HFFc6 (cell line): ENCODE data around the gene TRPC6. TPM values are rescaled to one million over a fixed set of nuclear protein-coding genes. Genes with fewer than 3 reads are reported as not detected.

Source experiments
- DNase-seq: peaks from one replicate; pipeline ENCODE4 v3.0.0-alpha.2; 2018
- H3K27ac Mint-ChIP-seq: 2 replicates; pipeline ENCODE4 v1.8.0; 2020; ENCODE audit warnings: mild to moderate bottlenecking, mixed read lengths
- H3K27me3 Mint-ChIP-seq: 2 replicates; pipeline ENCODE4 v1.8.0; 2021; ENCODE audit warnings: mild to moderate bottlenecking, moderate library complexity, mixed read lengths; ENCODE audit not compliant: insufficient read depth
- H3K36me3 Mint-ChIP-seq: 2 replicates; pipeline ENCODE4 v1.8.0; 2021; ENCODE audit warnings: low read depth, mixed read lengths
- H3K4me1 Mint-ChIP-seq: 2 replicates; pipeline ENCODE4 v1.8.0; 2020; ENCODE audit warnings: low read depth, mixed read lengths
- H3K4me3 Mint-ChIP-seq: 2 replicates; pipeline ENCODE4 v1.8.0; 2020; ENCODE audit warnings: mild to moderate bottlenecking, moderate library complexity, mixed read lengths
- H3K9me3 Mint-ChIP-seq: 2 replicates; pipeline ENCODE4 v1.8.0; 2020; ENCODE audit warnings: mild to moderate bottlenecking, mixed read lengths
- CTCF ChIP-seq: fragments of 200-600 bp; sonication (generic); IDR thresholded peaks from 2 replicates; pipeline ENCODE4 v1.5.0; 2021; ENCODE audit warnings: antibody characterized with exemption, mild to moderate bottlenecking
- total RNA-seq, 6 experiments: library from RNA; stranded (reverse); fragmentation: NEBNext Ultra II Directional; extraction: Animal tissue kit (Norgen Biotek cat#: 25700); gene quantifications; 2 replicates in 1 of 6; 3 replicates in 5 of 6; pipeline ENCODE4 v1.2.3, GENCODE V29; 2021

TRPC6 gene
- total RNA-seq, 6 experiments from 2014 or later, result not detected

GRCh38 chr11:101458161-101458560 is 125.6 kb downstream of the TRPC6 start:
- no peak for TF ChIP-seq CTCF
- Mint-ChIP-seq H3K27ac (no peak overlapping the region), H3K4me3 (no peak overlapping the region), H3K9me3 (peaks cover 17% of the 10 kb centered on the region), H3K4me1 (peaks cover 6% of the 10 kb centered on the region; the same call in 1 of the 2 replicates), H3K36me3 (no peaks in the 10 kb centered on the region), H3K27me3 (no peaks in the 10 kb centered on the region)
- DNase-seq, result peak; percentile 28

DNA sequence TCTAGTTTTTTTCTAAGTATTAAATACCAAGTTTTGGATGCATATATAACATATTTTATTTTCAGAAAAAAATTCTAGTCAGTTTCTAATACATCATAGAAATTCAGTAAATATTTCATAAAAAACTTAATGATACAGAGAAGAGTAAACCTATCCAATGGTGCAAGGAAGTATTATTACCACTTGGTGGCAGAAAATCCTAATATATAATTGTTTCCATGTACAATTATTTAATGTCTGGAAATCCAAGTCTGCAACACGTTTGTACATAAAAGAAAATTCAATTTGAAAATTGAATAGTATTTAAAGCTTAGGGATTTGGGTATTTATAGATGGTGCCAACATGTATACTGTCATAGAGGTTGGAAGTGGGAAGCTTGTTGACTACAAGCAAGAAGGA is 127.0 kb downstream of the TRPC6 start:
- Mint-ChIP-seq H3K4me3 (no peak overlapping the region), H3K4me1 (peaks cover 6% of the 10 kb centered on the region; the same call in 1 of the 2 replicates), H3K9me3 (peaks cover 11% of the 10 kb centered on the region), H3K36me3 (no peaks in the 10 kb centered on the region), H3K27ac (no peak overlapping the region), H3K27me3 (no peaks in the 10 kb centered on the region)
- peak; percentile 65; the same call in 1 of the 2 replicates for TF ChIP-seq CTCF
- DNase-seq, result no peak

DNA sequence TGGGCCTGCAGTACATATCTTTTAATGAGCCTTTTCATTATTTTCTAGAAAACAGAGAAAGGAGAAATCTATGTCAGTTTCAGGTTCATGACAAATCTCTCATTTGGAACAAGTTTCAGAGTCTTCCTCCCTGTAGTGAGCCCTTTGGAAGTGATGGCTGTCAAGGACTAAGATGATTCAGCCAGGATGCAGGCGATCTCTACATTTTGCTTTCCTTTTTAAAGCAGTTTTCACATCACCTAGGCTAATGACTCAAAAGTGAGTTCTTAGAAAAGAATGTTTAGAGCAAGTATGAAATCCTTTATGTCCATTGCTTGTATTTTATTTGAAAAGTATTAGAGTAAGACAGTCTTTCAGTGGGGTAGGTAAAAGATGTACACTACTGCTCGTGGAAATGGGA is 130.1 kb downstream of the TRPC6 start:
- H3K4me3 Mint-ChIP-seq, result no peak overlapping the region
- TF ChIP-seq CTCF, result no peak
- DNase-seq, result no peak
- peaks cover 6% of the 10 kb centered on the region; the same call in 1 of the 2 replicates for H3K4me1 Mint-ChIP-seq
- peaks cover 14% of the 10 kb centered on the region; the same call in 1 of the 2 replicates for H3K9me3 Mint-ChIP-seq
- H3K36me3 Mint-ChIP-seq, result no peaks in the 10 kb centered on the region
- H3K27me3 Mint-ChIP-seq, result no peaks in the 10 kb centered on the region
- peak overlapping the region; percentile 24; the same call in 1 of the 2 replicates for H3K27ac Mint-ChIP-seq

DNA sequence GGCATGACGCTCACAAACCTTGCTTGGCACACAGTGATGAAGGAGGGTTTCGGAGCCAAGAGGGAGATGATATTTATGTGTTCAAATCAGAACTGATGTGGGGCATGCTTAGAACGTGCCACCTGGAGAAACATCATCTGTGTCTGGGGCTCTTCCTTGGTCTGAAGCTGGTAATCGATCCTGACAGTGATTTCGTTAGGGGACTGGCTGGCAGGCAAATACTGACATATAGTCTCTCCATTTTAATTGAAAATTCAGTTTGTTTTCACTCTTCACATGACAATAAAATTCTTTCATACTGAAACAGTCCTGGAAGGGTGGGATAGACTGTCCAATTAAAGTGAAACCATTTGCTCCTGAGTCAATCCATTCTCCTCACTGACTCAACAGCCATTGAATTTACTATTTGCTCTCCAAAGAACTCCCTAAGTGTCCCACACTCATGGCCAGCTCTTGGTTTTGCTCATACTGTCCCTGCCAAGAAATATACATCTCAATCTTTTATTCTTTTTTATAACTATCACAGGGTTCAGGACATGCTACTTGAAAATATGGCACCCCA is 134.8 kb downstream of the TRPC6 start:
- no peak for DNase-seq
- Mint-ChIP-seq H3K9me3 (peaks cover 19% of the 10 kb centered on the region), H3K36me3 (no peaks in the 10 kb centered on the region)

DNA sequence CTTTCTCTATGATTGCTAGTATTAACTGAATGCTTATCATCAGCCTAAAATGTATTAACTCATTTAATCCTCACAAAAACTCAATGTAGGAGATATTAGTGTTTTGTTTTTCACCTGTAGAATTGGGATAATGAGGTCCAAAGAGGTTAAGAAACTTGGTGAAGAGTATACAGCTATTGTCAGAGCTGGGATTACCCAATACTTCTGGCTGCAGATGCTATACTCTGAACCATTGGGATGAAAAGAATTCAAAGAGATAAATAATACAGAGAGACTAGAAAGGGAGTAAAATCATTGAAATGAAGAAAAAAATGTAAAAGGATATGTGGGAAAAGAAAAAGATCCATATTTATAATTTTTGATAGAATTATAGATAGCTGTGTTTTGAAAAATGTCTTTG is 137.1 kb downstream of the TRPC6 start:
- Mint-ChIP-seq H3K4me3 (no peak overlapping the region), H3K27me3 (no peaks in the 10 kb centered on the region), H3K4me1 (peaks cover 21% of the 10 kb centered on the region; the same call in 1 of the 2 replicates), H3K27ac (peak overlapping the region; percentile 15; the same call in 1 of the 2 replicates), H3K9me3 (peaks cover 17% of the 10 kb centered on the region), H3K36me3 (no peaks in the 10 kb centered on the region)
- DNase-seq, result no peak
- no peak for TF ChIP-seq CTCF

More for the DNA sequence above, 134.8 kb downstream of the TRPC6 start:
- Mint-ChIP-seq H3K27me3 (no peaks in the 10 kb centered on the region), H3K4me3 (no peak overlapping the region), H3K27ac (no peak overlapping the region), H3K4me1 (peaks cover 27% of the 10 kb centered on the region; the same call in 1 of the 2 replicates)
- TF ChIP-seq CTCF, result no peak
